Measurements from ENCODE around the gene ZNF717.
"Not testable (repeated sequence)": the region's sequence is repeated elsewhere in the genome, so short reads cannot be mapped to it uniquely, and the experiment has no call there.

The ZNF717 gene

GRCh38 chr3:75785081-75785755 is at the start of gene ZNF717:
Gene ZNF717 (minus strand): TSS chr3:75785549. CDS start chr3:75783362, 2,187 bp downstream.
- peak; percentile 45 for DNase-seq

GRCh38 chr3:75831076-75831475 is 45.7 kb upstream of the ZNF717 start:
- not testable (repeated sequence) for DNase-seq

- not testable (repeated sequence) for DNase-seq
These were observed 32.7 kb upstream of the ZNF717 start for GRCh38 chr3:75818019-75818418.

- not testable (repeated sequence) for DNase-seq
These were observed 31.2 kb upstream of the ZNF717 start for GRCh38 chr3:75816287-75817180.

- no peak for DNase-seq
These were observed 29.4 kb upstream of the ZNF717 start for GRCh38 chr3:75814797-75815196.

- no peak for DNase-seq
These were observed 2.8 kb downstream of the ZNF717 start for GRCh38 chr3:75782506-75782905.

- no peak for DNase-seq
These were observed 4.1 kb downstream of the ZNF717 start for GRCh38 chr3:75781079-75781745.

GRCh38 chr3:75777742-75778141 is 7.6 kb downstream of the ZNF717 start:
- not testable (repeated sequence) for DNase-seq

- DNase-seq, result not testable (repeated sequence)
These were observed 13.7 kb downstream of the ZNF717 start for GRCh38 chr3:75771631-75772030.

- DNase-seq, result no peak
These were observed 16.9 kb downstream of the ZNF717 start for GRCh38 chr3:75768303-75769017.

- no peak for DNase-seq
These were observed 47.4 kb downstream of the ZNF717 start for GRCh38 chr3:75737831-75738493.

- DNase-seq, result no peak
These were observed 57.4 kb downstream of the ZNF717 start for GRCh38 chr3:75727985-75728384.

- no peak for DNase-seq
These were observed 93.3 kb downstream of the ZNF717 start for GRCh38 chr3:75692061-75692460.

GRCh38 chr3:75687323-75687722 is 98.0 kb downstream of the ZNF717 start:
- no peak for DNase-seq

Data from NCI-H2171 (cell line).